GM12892 (cell line): ENCODE data around the gene CBX3.
A peak's percentile ranks its signal among the peaks of the same experiment; 100 is the strongest.

Experiments
- DNase-seq: peaks from one replicate; pipeline ENCODE4 v3.0.0; 2011; ENCODE audit not compliant: insufficient read length
- FAIRE-seq: peaks from 2 replicates; lab custom pipeline; 2011; peaks lifted over from hg19 to GRCh38; lab: Jason Lieb, UNC
- POLR2A ChIP-seq: IDR thresholded peaks from 2 replicates; pipeline ENCODE4 v1.6.1; 2011; ENCODE audit warnings: low read depth, low read length, control low read depth
- POLR2AphosphoS5 ChIP-seq: IDR thresholded peaks from 2 replicates; pipeline ENCODE4 v1.6.1; 2011; ENCODE audit warnings: low read depth, low read length, control low read depth
- TAF1 ChIP-seq: IDR thresholded peaks from 2 replicates; pipeline ENCODE4 v1.6.1; 2011; ENCODE audit warnings: low read depth, mild to moderate bottlenecking, control low read depth, low read length, borderline replicate concordance

The CBX3 gene

DNA sequence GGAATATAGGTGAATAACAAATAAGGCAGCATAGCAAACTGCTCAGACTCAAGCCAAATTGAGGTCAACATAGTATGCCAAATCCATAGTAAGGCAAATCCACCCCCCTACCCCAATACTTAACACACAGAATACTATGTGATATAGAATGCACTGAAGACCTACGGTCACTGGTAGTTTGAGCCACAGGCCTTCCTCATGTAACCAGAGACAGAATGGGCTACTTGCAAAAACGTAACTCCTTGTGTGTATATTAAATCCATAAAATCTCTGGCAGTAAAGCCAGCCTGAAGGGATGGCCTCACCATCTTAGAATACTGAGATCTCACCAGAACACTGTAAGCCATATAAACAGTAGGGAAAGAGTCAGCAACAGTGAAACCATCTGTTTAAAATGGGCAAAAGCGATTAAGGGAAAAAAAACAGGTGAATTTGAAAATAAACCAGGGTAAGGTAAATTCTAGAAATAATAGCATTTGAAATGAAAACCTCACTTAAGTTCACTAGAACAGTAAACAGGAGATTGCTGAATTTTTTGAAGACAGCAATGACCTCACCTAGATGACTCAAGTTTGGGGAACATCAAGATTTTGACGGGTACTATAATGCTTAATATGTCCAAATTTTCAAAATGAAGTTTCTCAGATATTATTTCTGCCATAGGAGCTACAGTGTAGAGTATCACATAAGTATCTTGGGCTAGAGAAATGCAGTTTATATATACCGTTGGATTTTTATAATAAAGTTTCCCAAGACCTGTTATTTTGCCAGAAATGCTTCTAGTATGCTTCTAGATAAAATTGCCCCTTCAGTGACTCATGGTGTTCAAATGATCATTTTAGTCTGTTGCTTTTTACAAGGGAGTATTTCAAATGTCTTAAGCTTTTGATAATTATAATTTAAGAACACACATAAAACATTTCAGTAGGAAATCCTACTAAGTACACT is 14.9 kb upstream of the CBX3 start:
- DNase-seq (no peak), FAIRE-seq (peak; percentile 24)
- no peak for TF ChIP-seq TAF1
- TF ChIP-seq POLR2A = peak; percentile 31; the same call in 1 of the 2 replicates
- TF ChIP-seq POLR2AphosphoS5 = peak; percentile 79

DNA sequence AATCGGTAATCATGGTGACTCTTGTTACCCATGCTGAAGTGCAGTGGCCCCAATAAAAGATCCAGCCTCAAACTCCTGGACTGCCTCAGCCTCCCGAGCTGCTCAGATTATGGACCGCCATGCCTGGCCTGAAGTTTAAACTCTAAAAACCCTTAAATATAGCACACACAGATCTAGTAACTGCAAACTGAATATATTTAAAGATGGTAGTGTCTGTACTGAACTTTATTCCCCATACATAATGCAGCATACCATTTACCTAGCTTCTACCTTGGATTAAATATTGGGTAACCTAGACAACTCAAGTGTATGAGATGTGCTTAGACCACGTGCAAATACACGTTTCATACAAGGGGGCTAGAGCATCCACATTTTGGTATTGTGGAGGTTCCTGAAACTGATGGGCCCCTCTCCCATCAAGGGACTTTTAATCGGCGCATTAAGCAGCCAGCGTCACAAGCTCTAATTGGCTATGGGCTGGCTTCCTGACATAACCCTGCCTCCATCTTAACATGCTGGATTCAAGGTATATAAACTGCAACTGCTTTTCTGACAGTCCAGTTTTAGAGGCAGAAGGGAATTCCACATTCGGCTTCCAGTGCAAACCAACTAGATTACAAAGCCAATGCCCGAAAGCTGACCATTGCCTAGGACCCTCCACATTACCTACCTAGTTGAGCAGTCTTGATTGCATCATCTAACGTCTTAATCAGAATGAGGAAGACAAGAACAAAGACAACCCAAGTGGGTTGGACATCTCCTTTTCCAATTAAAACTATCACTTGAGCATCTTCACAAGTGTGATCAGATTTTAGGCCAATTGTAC is 14.0 kb upstream of the CBX3 start:
- FAIRE-seq = peak; percentile 54
- TF ChIP-seq POLR2AphosphoS5 (peak; percentile 95), TAF1 (no peak), POLR2A (peak; percentile 89)
- no peak for DNase-seq

DNA sequence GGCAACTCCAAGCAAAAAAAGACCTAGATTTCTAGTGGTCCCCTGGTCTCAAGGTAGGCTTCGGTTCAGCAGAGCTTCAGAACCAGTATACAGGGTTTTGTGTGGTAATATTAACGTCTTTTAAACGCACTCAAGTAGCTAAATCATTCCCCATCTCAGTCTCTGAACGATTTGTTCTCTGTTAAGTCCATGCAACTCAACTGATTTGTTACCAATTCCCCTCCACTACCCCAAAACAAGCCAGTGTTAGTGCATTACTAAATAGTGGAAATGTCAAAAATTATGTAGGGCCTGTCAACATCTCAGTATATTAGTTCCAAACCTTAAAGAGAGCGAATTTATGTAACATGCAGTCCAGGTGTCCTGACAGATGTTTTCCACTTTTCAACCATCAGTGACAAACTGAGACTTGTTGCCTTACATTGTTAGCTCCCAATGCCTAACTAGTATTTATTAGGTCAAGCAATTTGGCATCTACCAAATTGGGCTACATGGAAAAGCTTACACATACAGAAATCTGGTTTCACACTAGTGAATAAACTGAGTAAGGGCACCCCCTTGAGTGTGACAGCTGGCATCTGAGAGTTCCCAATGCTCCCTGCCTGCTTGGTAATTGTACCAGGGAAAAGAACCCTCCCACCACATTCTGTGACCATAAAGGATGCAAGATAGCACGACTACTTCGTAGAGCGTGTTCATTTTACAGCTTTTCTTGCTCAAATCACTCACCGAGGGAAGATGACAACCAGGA is 13.2 kb upstream of the CBX3 start:
- FAIRE-seq (peak; percentile 9), DNase-seq (no peak)
- TF ChIP-seq POLR2A (peak; percentile 54), POLR2AphosphoS5 (peak; percentile 93), TAF1 (no peak)

DNA sequence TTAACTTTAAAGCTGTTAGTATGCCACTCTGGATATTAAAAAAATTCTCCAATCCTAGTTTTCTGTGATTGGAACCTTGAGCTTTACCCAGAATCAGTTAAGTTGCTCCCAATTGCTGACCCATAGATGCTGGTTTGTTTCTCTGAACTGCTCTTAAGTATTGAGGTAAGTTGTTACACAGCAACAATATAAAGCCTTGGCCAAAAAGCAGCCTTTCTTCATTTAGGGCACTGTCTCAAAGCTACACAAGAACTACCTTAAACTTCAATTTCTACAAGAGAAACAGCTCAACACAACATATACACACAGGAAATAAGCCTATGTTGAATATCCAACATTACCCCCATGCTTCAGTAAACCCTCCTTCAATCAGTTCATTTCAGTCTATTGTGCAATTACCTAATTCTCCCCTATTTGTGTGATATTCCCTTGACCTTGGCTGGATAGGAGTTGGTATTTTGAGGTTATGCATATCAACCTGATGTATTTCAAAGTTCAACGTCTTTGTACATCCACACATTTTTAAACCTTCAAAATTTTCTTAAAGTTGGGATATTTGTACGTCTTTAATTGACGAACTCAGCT is 12.5 kb upstream of the CBX3 start:
- TF ChIP-seq POLR2A (peak; percentile 21; the same call in 1 of the 2 replicates), TAF1 (no peak), POLR2AphosphoS5 (peak; percentile 19)
- DNase-seq (no peak), FAIRE-seq (peak; percentile 40)

DNA sequence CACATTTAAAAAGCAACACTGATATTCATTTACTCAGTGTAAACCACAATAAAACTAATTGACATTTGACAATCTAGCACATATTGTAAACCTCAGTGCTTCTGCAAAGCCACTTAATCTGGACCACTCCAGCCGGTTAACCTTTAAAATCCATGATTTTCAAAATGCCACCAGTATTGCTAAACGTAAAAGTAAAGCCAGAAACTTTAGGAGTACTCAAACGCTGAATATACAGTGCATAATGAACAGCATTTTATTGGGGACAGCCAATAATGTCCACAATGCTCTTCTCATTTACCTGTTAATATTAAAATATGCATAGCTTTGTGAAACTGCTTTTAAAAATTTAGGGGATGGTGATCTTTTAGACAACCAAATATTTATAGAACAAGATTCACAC is 11.8 kb upstream of the CBX3 start:
- no peak for DNase-seq
- TF ChIP-seq POLR2A (no peak), TAF1 (no peak), POLR2AphosphoS5 (no peak)
- no peak for FAIRE-seq

DNA sequence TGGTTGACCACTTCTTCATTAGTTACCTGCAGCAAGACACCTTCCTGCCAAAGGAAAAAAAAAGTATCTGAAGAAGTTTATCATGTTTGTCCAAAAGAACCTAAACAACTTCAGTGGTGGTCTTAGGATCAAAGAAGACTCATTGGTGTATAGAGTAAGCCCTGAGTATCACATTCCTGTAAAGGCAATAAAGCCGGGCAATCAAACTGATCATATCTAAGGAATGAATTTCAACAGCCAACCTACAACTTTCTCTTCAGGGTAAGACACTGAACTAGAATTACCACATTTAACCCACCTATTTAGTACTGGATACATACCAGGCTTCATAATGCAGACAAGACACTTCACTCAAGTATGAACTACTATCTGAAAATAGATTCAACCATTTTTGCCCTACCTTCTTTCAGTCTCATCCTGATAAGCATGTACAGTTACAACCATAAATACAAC is 11.1 kb upstream of the CBX3 start:
- TF ChIP-seq POLR2A (peak; percentile 80), POLR2AphosphoS5 (peak; percentile 84), TAF1 (no peak)
- FAIRE-seq (no peak), DNase-seq (no peak)

DNA sequence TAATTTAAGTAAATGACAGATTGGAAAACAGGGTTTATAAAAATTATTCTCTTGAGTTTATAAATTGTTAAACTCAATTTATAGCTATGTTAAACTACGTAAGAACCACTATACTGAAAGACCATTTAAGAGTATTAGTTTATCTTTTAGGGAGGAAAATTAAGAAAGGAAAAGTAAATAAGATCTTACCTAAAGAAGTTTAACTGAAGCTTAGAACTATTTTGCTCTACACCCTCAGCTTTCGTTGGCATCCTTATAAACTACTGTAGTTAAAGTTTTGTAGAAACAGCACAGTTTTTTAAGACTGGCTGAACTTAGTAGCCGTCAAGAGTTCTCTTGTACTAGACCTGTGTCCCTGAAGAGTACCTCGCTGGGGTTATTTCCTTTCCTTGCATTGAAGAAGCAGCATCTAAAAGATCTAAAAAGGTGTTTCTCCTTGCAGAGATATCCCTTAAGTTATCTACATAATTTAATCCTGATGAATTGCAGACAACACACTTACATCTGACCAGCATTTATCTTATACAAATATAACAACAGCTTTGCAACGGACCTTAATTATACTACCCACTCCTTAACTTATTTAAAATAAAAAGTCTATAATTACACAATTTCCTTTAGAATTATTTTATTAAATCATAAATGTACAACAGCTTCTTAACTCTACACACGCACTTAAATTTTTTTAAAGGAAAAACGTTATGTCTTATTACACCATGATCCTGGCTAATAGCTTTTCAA is 10.1 kb upstream of the CBX3 start:
- no peak for FAIRE-seq
- DNase-seq = no peak
- TF ChIP-seq POLR2A (no peak), TAF1 (no peak), POLR2AphosphoS5 (no peak; the same call in 1 of the 2 replicates)

DNA sequence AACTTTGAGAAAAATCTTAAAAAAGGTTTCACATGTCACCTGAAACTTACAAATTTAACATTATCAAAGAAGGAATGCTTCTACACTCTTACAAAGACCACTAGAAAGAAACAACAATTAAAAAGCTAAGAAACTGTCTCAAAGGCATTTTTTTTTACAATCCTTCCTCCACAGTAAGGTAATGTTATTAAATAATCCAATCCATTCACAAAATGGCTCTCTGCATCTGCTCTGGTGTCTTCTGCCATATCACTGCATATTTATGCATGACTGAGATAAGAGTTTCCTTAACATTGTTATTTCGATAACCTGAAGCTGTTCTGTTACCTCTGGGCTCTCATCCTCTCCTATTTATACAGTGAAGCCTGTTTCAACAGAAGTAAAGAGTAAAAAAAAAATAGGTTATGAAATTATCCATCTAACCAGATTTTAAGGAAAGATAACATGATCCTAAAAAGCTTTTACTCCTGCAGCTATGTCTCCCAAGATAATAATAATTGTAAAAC is 9.5 kb upstream of the CBX3 start:
- FAIRE-seq = no peak
- no peak for DNase-seq
- no peak for TF ChIP-seq TAF1
- peak; percentile 11; the same call in 1 of the 2 replicates for TF ChIP-seq POLR2AphosphoS5

DNA sequence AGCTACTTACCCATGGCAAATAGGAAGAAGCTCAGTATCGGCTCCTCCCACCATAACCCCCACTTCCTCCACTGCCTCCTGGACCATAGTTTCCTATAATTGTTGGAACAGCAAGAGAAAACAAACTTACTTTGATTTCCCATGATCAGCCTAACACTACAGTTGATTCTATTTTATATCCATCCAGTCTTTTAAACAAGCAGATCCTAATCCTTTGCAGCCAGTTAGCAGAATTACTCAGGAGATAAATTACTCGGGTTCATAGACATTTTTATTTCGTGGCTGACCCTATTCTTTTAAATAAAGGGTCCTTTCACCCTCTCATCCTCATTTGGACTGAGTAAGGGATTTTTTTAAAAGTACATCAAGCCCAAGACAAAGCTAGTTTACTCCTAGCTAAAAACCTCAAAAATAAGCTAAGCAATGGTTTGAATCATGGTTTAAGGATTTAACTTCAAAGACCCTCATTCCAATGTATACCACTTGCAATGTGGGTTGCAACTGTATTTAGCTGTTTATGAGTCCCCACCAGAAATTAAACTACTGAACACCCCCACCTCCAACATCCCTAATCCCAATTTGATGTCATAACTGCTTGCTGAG is 9.0 kb upstream of the CBX3 start:
- no peak for TF ChIP-seq TAF1
- peak; percentile 37 for TF ChIP-seq POLR2A
- peak; percentile 59; the same call in 1 of the 2 replicates for TF ChIP-seq POLR2AphosphoS5
- FAIRE-seq = no peak
- DNase-seq = no peak
